CD4-positive, alpha-beta T cell (primary cell): Measurements from ENCODE around the gene STK35. TPM values are rescaled to one million over a fixed set of nuclear protein-coding genes. Genes with fewer than 3 reads are reported as not detected.

Experiments
- ATAC-seq: fragments of 200-7000 bp; cut with Tn5 transposase; one replicate; pipeline ENCODE4 v1.10.0; 2022; ENCODE audit warnings: mild to moderate bottlenecking; ENCODE audit not compliant: poor library complexity
- CTCF ChIA-PET: fragments of 350-600 bp; sonication (Branson Sonifier 250); formaldehyde crosslinking; loops from one replicate; lab custom pipeline; 2021; ENCODE audit warnings: antibody characterized with exemption, inconsistent platforms; lab: Charles Lee
- POLR2A ChIA-PET: fragments of 350-600 bp; sonication (Branson Sonifier 250); formaldehyde crosslinking; loops from one replicate; lab custom pipeline; 2021; ENCODE audit warnings: antibody characterized with exemption, inconsistent platforms; lab: Charles Lee
- DNase-seq, 14 experiments: peaks; one replicate each; pipeline ENCODE4 v3.0.0-alpha.2; 2013 to 2020; ENCODE audit warnings: mixed read lengths in 2 of 14
- H3K27ac ChIP-seq, 2 donors: one replicate each; pipeline versions ENCODE4 v1.5.1 to v1.7.0; 2013; ENCODE audit warnings: low read length in 2 of 2, low read depth in 1 of 2, mild to moderate bottlenecking in 1 of 2
- H3K27me3 ChIP-seq, 2 experiments: 1 replicate in 1 of 2; 2 replicates in 1 of 2; pipeline versions ENCODE4 v1.6.1 to v1.7.0; 2013; ENCODE audit warnings: low read length in 2 of 2, control low read depth in 1 of 2, mild to moderate bottlenecking in 1 of 2, moderate library complexity in 1 of 2; ENCODE audit not compliant: insufficient read depth in 2 of 2, control insufficient read depth in 1 of 2
- H3K36me3 ChIP-seq: one replicate; pipeline ENCODE4 v1.6.1; 2013; ENCODE audit warnings: low read length, control low read depth; ENCODE audit not compliant: insufficient read depth
- H3K4me1 ChIP-seq: one replicate; pipeline ENCODE4 v1.6.1; 2013; ENCODE audit warnings: low read length, control low read depth; ENCODE audit not compliant: insufficient read depth
- H3K4me3 ChIP-seq: one replicate; pipeline ENCODE4 v1.5.1; 2013; ENCODE audit warnings: mild to moderate bottlenecking, low read length, moderate library complexity
- H3K9me3 ChIP-seq, 2 experiments: 1 replicate in 1 of 2; 2 replicates in 1 of 2; pipeline versions ENCODE4 v1.6.1 to v1.7.0; 2013; ENCODE audit warnings: low read length in 2 of 2, mild to moderate bottlenecking in 2 of 2, control low read depth in 1 of 2, moderate library complexity in 1 of 2; ENCODE audit not compliant: control insufficient read depth in 1 of 2, insufficient read depth in 1 of 2
- H3K27ac Mint-ChIP-seq: one replicate; pipeline ENCODE4 v1.8.0; 2020; ENCODE audit warnings: mixed read lengths
- H3K27me3 Mint-ChIP-seq: one replicate; pipeline ENCODE4 v1.8.0; 2021; ENCODE audit warnings: mixed read lengths
- H3K36me3 Mint-ChIP-seq: one replicate; pipeline ENCODE4 v1.8.0; 2021; ENCODE audit warnings: low read depth, mixed read lengths
- H3K4me1 Mint-ChIP-seq: one replicate; pipeline ENCODE4 v1.8.0; 2021; ENCODE audit warnings: low read depth, mixed read lengths
- H3K4me3 Mint-ChIP-seq: one replicate; pipeline ENCODE4 v1.8.0; 2020; ENCODE audit warnings: mild to moderate bottlenecking, mixed read lengths
- H3K9me3 Mint-ChIP-seq: one replicate; pipeline ENCODE4 v1.8.0; 2020; ENCODE audit warnings: mixed read lengths
- intact Hi-C, 2 experiments: fragments of 100-400 bp; cut with DNase I in 1 of 2; cut with micrococcal nuclease in 1 of 2; formaldehyde crosslinking; loops; one replicate each; pipeline versions ENCODE4 v1.15.1 to v1.9.0; 2023 to 2025; cut with DNase I, micrococcal nuclease
- total RNA-seq, 174 experiments: library from RNA in 2 of 174; stranded (reverse) in 2 of 174; gene quantifications; one replicate each; pipeline ENCODE4 v1.2.3 and lab custom pipeline; 2021 to 2026
- TF ChIP-seq, protein P1 (sequence below): fragments of 200-600 bp; IDR thresholded peaks from one replicate; pipeline ENCODE4 v1.8.0; 2022; ENCODE audit warnings: antibody characterized with exemption, mild to moderate bottlenecking

STK35 gene
- total RNA-seq, 2 experiments from 2014 or later = 18.9 to 19.6 TPM

GRCh38 chr20:2140561-2140960 is 38.9 kb downstream of the STK35 start:
- H3K36me3 ChIP-seq = peaks cover 20% of the 10 kb centered on the region

DNA sequence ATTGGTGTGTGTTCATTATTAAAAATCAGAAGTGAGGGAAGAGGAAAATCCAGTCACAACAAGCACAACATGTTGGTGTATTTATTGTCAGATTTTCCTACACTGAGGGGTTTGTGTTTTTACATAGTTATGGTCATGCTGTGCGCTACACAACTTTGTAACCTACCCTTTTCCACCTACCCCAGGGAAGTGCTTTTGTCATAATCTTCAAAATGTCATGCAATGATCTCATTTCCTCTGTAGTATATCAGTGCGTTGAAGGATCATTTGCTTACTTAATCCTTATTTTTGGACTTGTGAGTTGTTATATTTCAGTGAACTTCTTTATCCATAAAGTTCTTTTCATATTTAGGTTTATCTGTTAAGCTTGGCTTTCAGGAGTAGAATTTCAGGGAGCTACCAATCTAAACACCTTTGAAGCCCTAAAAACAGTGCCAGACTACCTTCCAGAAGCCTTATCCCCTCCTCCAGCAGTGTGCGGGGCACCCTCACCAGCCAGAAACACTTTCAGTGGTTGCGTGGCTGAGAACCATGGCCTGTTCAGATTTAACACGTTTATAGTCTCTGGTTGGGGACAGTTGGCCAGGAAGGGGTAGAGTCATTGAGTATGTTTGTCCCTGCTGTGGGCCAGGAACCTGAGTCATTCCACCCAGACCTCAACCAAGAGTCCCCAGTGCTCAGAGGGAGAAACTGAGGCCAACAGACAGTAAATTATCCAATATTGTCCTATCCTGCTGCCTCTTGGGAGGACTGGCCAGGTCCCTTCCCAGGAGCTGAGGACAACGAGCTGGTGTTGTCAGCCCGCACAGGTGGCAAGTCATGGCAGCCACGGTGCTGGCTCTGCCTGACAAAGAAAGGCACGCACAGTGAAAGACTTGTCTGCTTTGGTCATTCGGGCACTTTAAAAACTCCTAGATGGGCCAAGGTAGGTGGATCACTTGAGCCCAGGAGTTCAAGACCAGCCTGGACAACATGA is 40.3 kb downstream of the STK35 start:
- no peaks in the 10 kb centered on the region for H3K9me3 Mint-ChIP-seq
- no peak overlapping the region for H3K4me3 Mint-ChIP-seq
- no peak overlapping the region for H3K4me3 ChIP-seq
- no peaks in the 10 kb centered on the region for H3K27me3 ChIP-seq
- H3K27ac ChIP-seq = no peak overlapping the region
- no peak for ATAC-seq
- no peaks in the 10 kb centered on the region for H3K27me3 Mint-ChIP-seq
- H3K9me3 ChIP-seq = no peaks in the 10 kb centered on the region
- intact Hi-C loops = no loop called here
- DNase-seq = no peak
- CTCF ChIA-PET = no interaction called here
- H3K4me1 Mint-ChIP-seq = peaks cover 8% of the 10 kb centered on the region
- H3K4me1 ChIP-seq = peaks cover 2% of the 10 kb centered on the region
- H3K27ac Mint-ChIP-seq = no peak overlapping the region
- H3K36me3 Mint-ChIP-seq = peaks cover 39% of the 10 kb centered on the region
- TF ChIP-seq, protein P1, sequence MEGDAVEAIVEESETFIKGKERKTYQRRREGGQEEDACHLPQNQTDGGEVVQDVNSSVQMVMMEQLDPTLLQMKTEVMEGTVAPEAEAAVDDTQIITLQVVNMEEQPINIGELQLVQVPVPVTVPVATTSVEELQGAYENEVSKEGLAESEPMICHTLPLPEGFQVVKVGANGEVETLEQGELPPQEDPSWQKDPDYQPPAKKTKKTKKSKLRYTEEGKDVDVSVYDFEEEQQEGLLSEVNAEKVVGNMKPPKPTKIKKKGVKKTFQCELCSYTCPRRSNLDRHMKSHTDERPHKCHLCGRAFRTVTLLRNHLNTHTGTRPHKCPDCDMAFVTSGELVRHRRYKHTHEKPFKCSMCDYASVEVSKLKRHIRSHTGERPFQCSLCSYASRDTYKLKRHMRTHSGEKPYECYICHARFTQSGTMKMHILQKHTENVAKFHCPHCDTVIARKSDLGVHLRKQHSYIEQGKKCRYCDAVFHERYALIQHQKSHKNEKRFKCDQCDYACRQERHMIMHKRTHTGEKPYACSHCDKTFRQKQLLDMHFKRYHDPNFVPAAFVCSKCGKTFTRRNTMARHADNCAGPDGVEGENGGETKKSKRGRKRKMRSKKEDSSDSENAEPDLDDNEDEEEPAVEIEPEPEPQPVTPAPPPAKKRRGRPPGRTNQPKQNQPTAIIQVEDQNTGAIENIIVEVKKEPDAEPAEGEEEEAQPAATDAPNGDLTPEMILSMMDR = no peak
- POLR2A ChIA-PET = no interaction called here
- H3K36me3 ChIP-seq = peaks cover 27% of the 10 kb centered on the region

More at GRCh38 chr20:2140561-2140960, 38.9 kb downstream of the STK35 start:
- Mint-ChIP-seq H3K27ac (no peak overlapping the region), H3K27me3 (no peaks in the 10 kb centered on the region), H3K4me1 (peaks cover 12% of the 10 kb centered on the region), H3K4me3 (no peak overlapping the region), H3K36me3 (peaks cover 35% of the 10 kb centered on the region), H3K9me3 (no peaks in the 10 kb centered on the region)
- CTCF ChIA-PET = no interaction called here
- Histone ChIP-seq H3K27me3 (no peaks in the 10 kb centered on the region), H3K9me3 (no peaks in the 10 kb centered on the region), H3K4me1 (peaks cover 2% of the 10 kb centered on the region), H3K27ac (no peak overlapping the region), H3K4me3 (no peak overlapping the region)
- DNase-seq (no peak), ATAC-seq (no peak)
- POLR2A ChIA-PET = interaction anchor here (1.4 kb wide), 1 partner anchor 38 kb away, joined by 5 read pairs; no protein-coding TSS in a partner anchor
- TF ChIP-seq, protein P1 = no peak
- intact Hi-C loops = no loop called here

DNA sequence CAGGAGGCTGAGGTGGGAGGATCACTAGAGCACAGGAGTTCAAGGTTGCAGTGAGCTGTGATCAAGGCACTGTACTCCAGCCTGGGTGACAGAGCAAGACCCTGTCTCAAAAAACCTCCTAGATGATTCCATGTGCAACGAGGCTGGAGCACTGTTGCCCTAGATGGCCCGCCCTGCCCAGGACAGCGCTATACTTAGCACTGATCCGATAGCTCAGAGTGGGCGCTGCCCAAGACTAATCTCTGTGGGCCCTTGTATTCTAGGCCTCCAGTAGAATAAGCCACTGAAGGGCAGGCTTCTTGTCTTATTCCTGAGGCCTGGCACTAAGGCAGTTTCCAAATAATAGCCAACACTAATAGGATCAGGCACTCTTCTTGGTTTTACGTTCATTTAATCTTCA is 41.0 kb downstream of the STK35 start:
- Histone ChIP-seq H3K4me1 (peaks cover under 1% of the 10 kb centered on the region), H3K27me3 (no peaks in the 10 kb centered on the region), H3K36me3 (peaks cover 27% of the 10 kb centered on the region), H3K9me3 (no peaks in the 10 kb centered on the region), H3K4me3 (no peak overlapping the region), H3K27ac (no peak overlapping the region)
- TF ChIP-seq, protein P1 = no peak
- Mint-ChIP-seq H3K36me3 (peaks cover 46% of the 10 kb centered on the region), H3K4me3 (no peak overlapping the region), H3K9me3 (no peaks in the 10 kb centered on the region), H3K27me3 (no peaks in the 10 kb centered on the region), H3K4me1 (peaks cover 8% of the 10 kb centered on the region), H3K27ac (no peak overlapping the region)
- CTCF ChIA-PET = interaction anchor here (2.0 kb wide), 1 partner anchor 30 kb away, joined by 4 read pairs; no protein-coding TSS in a partner anchor
- POLR2A ChIA-PET = no interaction called here
- intact Hi-C loops = no loop called here
- ATAC-seq (no peak), DNase-seq (no peak)
